ENCODE results near the gene RASA2. TPM values are rescaled to one million over a fixed set of nuclear protein-coding genes. Genes with fewer than 3 reads are reported as not detected.

RASA2 gene
- total and polyA plus RNA-seq, 4 donors = 1.6 to 5.4 (median 4.6) TPM

- no peak for DNase-seq (ENCODE audit: low spot score)
- no peak for TF ChIP-seq RAD21 (IDR thresholded peaks at IDR 0.05)
- no peak for TF ChIP-seq YY1 (IDR thresholded peaks at IDR 0.05)
- TF ChIP-seq SP1 (IDR thresholded peaks at IDR 0.05) = no peak
- no peak for TF ChIP-seq FOXA2 (IDR thresholded peaks at IDR 0.05)
- TF ChIP-seq REST (IDR thresholded peaks at IDR 0.05) = no peak
- no peak for TF ChIP-seq HNF4A (conservative IDR thresholded peaks at IDR 0.05)
- no peak for TF ChIP-seq NR2F2 (IDR thresholded peaks at IDR 0.05)
- no peak for TF ChIP-seq TAF1 (conservative IDR thresholded peaks at IDR 0.05)
- TF ChIP-seq ATF3 (IDR thresholded peaks at IDR 0.05) = no peak
- no peak for TF ChIP-seq FOXA1 (IDR thresholded peaks at IDR 0.05)
- no peak for TF ChIP-seq GABPA (IDR thresholded peaks at IDR 0.05 in 1 of 2, conservative IDR thresholded peaks at IDR 0.05 in 1 of 2)
- no peak for TF ChIP-seq HNF4G (IDR thresholded peaks at IDR 0.05)
- TF ChIP-seq MAX (IDR thresholded peaks at IDR 0.05) = no peak
- TF ChIP-seq, protein P1, sequence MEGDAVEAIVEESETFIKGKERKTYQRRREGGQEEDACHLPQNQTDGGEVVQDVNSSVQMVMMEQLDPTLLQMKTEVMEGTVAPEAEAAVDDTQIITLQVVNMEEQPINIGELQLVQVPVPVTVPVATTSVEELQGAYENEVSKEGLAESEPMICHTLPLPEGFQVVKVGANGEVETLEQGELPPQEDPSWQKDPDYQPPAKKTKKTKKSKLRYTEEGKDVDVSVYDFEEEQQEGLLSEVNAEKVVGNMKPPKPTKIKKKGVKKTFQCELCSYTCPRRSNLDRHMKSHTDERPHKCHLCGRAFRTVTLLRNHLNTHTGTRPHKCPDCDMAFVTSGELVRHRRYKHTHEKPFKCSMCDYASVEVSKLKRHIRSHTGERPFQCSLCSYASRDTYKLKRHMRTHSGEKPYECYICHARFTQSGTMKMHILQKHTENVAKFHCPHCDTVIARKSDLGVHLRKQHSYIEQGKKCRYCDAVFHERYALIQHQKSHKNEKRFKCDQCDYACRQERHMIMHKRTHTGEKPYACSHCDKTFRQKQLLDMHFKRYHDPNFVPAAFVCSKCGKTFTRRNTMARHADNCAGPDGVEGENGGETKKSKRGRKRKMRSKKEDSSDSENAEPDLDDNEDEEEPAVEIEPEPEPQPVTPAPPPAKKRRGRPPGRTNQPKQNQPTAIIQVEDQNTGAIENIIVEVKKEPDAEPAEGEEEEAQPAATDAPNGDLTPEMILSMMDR (IDR thresholded peaks at IDR 0.05; ENCODE audit: low read depth, low read length, missing input control) = no peak
- no peak for TF ChIP-seq RXRA (IDR thresholded peaks at IDR 0.05)
- no peak for TF ChIP-seq ZBTB33 (IDR thresholded peaks at IDR 0.05)
- TF ChIP-seq JUND (IDR thresholded peaks at IDR 0.05) = no peak
- no peak for TF ChIP-seq EGR1 (IDR thresholded peaks at IDR 0.05; ENCODE audit: low read depth in 2 of 2)
- H3K9me3 ChIP-seq (ENCODE audit: control insufficient read depth in 4 of 4, low read length in 3 of 4) = no peaks in the 10 kb centered on the region
- H3K36me3 ChIP-seq (ENCODE audit: control insufficient read depth in 4 of 4, insufficient read depth in 3 of 4, low read depth in 1 of 4, low read length in 3 of 4) = no peaks in the 10 kb centered on the region
- no peaks in the 10 kb centered on the region for H3K27me3 ChIP-seq (ENCODE audit: control insufficient read depth in 4 of 4, insufficient read depth in 4 of 4, low read length in 3 of 4)
- no peak overlapping the region for H3K9ac ChIP-seq (ENCODE audit: low read depth in 1 of 2, low read length in 2 of 2)
- no peak overlapping the region for H3K27ac ChIP-seq (ENCODE audit: low read depth in 1 of 2, low read length in 2 of 2)
- no peak overlapping the region for H3K4me3 ChIP-seq (ENCODE audit: low read depth in 1 of 3, low read length in 3 of 3)
- H3K4me1 ChIP-seq (ENCODE audit: control insufficient read depth in 4 of 4, insufficient read depth in 4 of 4, low read length in 3 of 4) = no peaks in the 10 kb centered on the region
- 85% methylated on average over 2 of the region's 2 CpGs for WGBS
Measured at GRCh38 chr3:141476033-141476432, 10.8 kb upstream of the RASA2 start.
